SU-DHL-6 (cell line): ENCODE results near the gene EFNB2.

Experiments used
- H2AFZ ChIP-seq: fragments of 200-600 bp; sonication (generic); 2 replicates; pipeline ENCODE4 v1.6.1; 2014; ENCODE audit warnings: low read depth, mild to moderate bottlenecking, moderate library complexity, mixed read lengths, antibody characterized with exemption, low read length; ENCODE audit not compliant: severe bottlenecking
- H3F3A ChIP-seq: fragments of 200-600 bp; shearing (Covaris generic); 2 replicates; pipeline ENCODE4 v1.6.0; 2016; ENCODE audit warnings: antibody characterized with exemption, mild to moderate bottlenecking; ENCODE audit not compliant: insufficient read depth
- H3K27ac ChIP-seq: fragments of 200-600 bp; sonication (generic); 2 replicates; pipeline ENCODE4 v1.5.1; 2016; ENCODE audit warnings: low read depth, mild to moderate bottlenecking, low read length, moderate library complexity, mixed read lengths
- H3K27me3 ChIP-seq: fragments of 200-600 bp; sonication (generic), shearing (Covaris generic); 2 replicates; pipeline ENCODE4 v1.6.0; 2014; ENCODE audit warnings: mild to moderate bottlenecking, low read length
- H3K36me3 ChIP-seq: fragments of 200-600 bp; sonication (generic); 2 replicates; pipeline ENCODE4 v1.6.1; 2014; ENCODE audit warnings: mild to moderate bottlenecking, low read length, mixed read lengths
- H3K4me2 ChIP-seq: fragments of 300-600, 200-600 bp; shearing (Covaris generic), sonication (generic); 2 replicates; pipeline ENCODE4 v1.6.0; 2014; ENCODE audit warnings: low read length, low read depth, mild to moderate bottlenecking; ENCODE audit not compliant: poor library complexity, severe bottlenecking
- H3K4me3 ChIP-seq: fragments of 200-600 bp; sonication (generic); 2 replicates; pipeline ENCODE4 v1.5.1; 2014; ENCODE audit warnings: antibody characterized with exemption, low read length, mild to moderate bottlenecking, mixed read lengths; ENCODE audit not compliant: insufficient read depth, poor library complexity, severe bottlenecking
- H3K79me2 ChIP-seq: fragments of 200-600 bp; sonication (generic); 2 replicates; pipeline ENCODE4 v1.6.1; 2014; ENCODE audit warnings: mild to moderate bottlenecking, low read length, moderate library complexity; ENCODE audit not compliant: insufficient read depth
- H3K9ac ChIP-seq: fragments of 200-600 bp; sonication (generic); 2 replicates; pipeline ENCODE4 v1.7.0; 2014; ENCODE audit warnings: mild to moderate bottlenecking, low read length
- H3K9me2 ChIP-seq: fragments of 200-600 bp; sonication (generic); replicated peaks from 2 replicates; pipeline ENCODE4 v1.6.1; 2014; ENCODE audit warnings: low read length; ENCODE audit not compliant: insufficient read depth
- H3K9me3 ChIP-seq: fragments of 200-600 bp; sonication (generic); 2 replicates; pipeline ENCODE4 v1.6.1; 2014; ENCODE audit warnings: low read length, mixed read lengths; ENCODE audit not compliant: insufficient read depth
- H4K20me1 ChIP-seq: fragments of 200-600 bp; sonication (generic); 2 replicates; pipeline ENCODE4 v1.6.1; 2014; ENCODE audit warnings: low read depth, mild to moderate bottlenecking, antibody characterized with exemption, low read length, moderate library complexity, mixed read lengths
- CTCF ChIP-seq: fragments of 200-600 bp; sonication (generic); IDR thresholded peaks from one replicate; pipeline ENCODE4 v1.5.1; 2017; ENCODE audit warnings: antibody characterized with exemption, mild to moderate bottlenecking, low read length, moderate library complexity; ENCODE audit not compliant: insufficient read depth, poor library complexity, severe bottlenecking
- EZH2phosphoT487 ChIP-seq: fragments of 200-600 bp; sonication (generic), shearing (Covaris generic); conservative IDR thresholded peaks from 2 replicates; pipeline ENCODE4 v1.6.1; 2018; ENCODE audit warnings: mild to moderate bottlenecking, antibody characterized with exemption, low read length, moderate library complexity, mixed read lengths

Gene EFNB2

DNA sequence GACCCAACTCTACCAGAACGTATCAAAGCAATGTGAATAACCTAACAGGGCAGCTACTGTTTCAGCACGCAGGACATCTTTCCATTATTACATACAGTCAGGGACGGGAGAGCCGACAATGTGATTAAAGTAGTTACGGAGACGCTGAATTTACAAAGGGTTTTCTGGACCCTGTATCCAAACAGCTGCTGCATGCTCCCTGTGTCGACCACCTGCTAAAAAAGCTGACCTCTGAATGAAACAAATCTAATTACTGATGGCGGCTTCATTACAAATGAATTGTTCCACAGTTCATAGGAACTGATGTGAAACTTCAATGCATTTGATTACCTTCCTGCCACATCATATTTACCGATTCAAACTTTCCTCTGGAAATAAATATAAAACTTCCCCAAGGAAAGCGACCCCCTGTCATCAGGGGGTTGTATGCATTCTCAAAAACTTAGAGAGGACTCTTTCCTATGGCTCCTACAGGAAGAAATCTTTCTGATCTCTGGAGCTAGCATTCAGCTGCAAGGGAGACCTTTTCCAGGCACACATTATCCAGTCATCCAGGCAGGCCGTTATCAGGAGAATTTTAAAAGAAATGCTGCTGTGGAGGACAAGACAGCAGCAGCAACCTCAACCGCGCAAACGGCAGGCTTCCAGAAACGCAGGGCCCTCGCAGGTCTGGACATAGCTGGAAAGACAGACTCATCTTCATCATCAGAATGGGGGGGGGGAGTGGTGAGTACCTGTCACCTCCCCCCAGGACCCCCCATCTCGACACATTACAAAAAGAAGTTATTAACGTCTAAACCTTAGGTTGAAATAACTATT lies 3.1 kb downstream of the EFNB2 start:
- no peak overlapping the region for H3K9ac ChIP-seq
- no peaks in the 10 kb centered on the region for H3K27me3 ChIP-seq
- H3K9me2 ChIP-seq: no peaks in the 10 kb centered on the region
- no peak overlapping the region for H3K4me2 ChIP-seq
- H3K36me3 ChIP-seq: no peaks in the 10 kb centered on the region
- H3K27ac ChIP-seq: no peak overlapping the region
- H3K4me3 ChIP-seq: no peak overlapping the region
- no peaks in the 10 kb centered on the region for H3K9me3 ChIP-seq
- no peak overlapping the region for H2AFZ ChIP-seq
- no peaks in the 10 kb centered on the region for H3K79me2 ChIP-seq
- TF ChIP-seq EZH2phosphoT487: no peak
- no peak for TF ChIP-seq CTCF
- 0 out of 2 replicates have a peak, but pooled peaks cover under 1% of the 10 kb centered on the region for H4K20me1 ChIP-seq
- peaks cover 8% of the 10 kb centered on the region; the same call in 1 of the 2 replicates for H3F3A ChIP-seq

- no peak overlapping the region for H3K4me2 ChIP-seq
- H3F3A ChIP-seq: no peaks in the 10 kb centered on the region
- H3K27me3 ChIP-seq: no peaks in the 10 kb centered on the region
- H4K20me1 ChIP-seq: no peaks in the 10 kb centered on the region
- TF ChIP-seq CTCF (no peak), EZH2phosphoT487 (no peak)
- H3K27ac ChIP-seq: no peak overlapping the region
- H3K4me3 ChIP-seq: no peak overlapping the region
- H3K9me3 ChIP-seq: no peaks in the 10 kb centered on the region
- no peak overlapping the region for H2AFZ ChIP-seq
- no peaks in the 10 kb centered on the region for H3K9me2 ChIP-seq
- no peak overlapping the region for H3K9ac ChIP-seq
- H3K36me3 ChIP-seq: no peaks in the 10 kb centered on the region
- no peaks in the 10 kb centered on the region for H3K79me2 ChIP-seq
These were observed 4.4 kb downstream of the EFNB2 start for GRCh38 chr13:106530980-106531481.

- no peak overlapping the region for H3K4me3 ChIP-seq
- no peak overlapping the region for H2AFZ ChIP-seq
- H3K27me3 ChIP-seq: no peaks in the 10 kb centered on the region
- H3K36me3 ChIP-seq: no peaks in the 10 kb centered on the region
- no peaks in the 10 kb centered on the region for H4K20me1 ChIP-seq
- no peak overlapping the region for H3K9ac ChIP-seq
- H3F3A ChIP-seq: no peaks in the 10 kb centered on the region
- H3K9me3 ChIP-seq: no peaks in the 10 kb centered on the region
- TF ChIP-seq CTCF: no peak
- TF ChIP-seq EZH2phosphoT487: no peak
- H3K9me2 ChIP-seq: no peaks in the 10 kb centered on the region
- no peak overlapping the region for H3K4me2 ChIP-seq
- no peaks in the 10 kb centered on the region for H3K79me2 ChIP-seq
- no peak overlapping the region for H3K27ac ChIP-seq
These were observed 5.2 kb downstream of the EFNB2 start for GRCh38 chr13:106530171-106530851.
